IPS-15b (cell line): ENCODE data around the gene KHDRBS2.

Experiments
- H3K27me3 ChIP-seq: one replicate; pipeline ENCODE4 v1.6.1; 2013; ENCODE audit warnings: low read length; ENCODE audit not compliant: control insufficient read depth, insufficient read depth
- H3K36me3 ChIP-seq: one replicate; pipeline ENCODE4 v1.6.1; 2013; ENCODE audit warnings: low read length; ENCODE audit not compliant: control insufficient read depth, insufficient read depth
- H3K4me1 ChIP-seq: one replicate; pipeline ENCODE4 v1.6.1; 2013; ENCODE audit warnings: mild to moderate bottlenecking, low read length; ENCODE audit not compliant: control insufficient read depth, insufficient read depth
- H3K4me3 ChIP-seq: one replicate; pipeline ENCODE4 v1.5.1; 2013; ENCODE audit warnings: low read depth, low read length
- H3K9ac ChIP-seq: one replicate; pipeline ENCODE4 v1.6.1; 2013; ENCODE audit warnings: low read depth, mild to moderate bottlenecking, low read length
- H3K9me3 ChIP-seq: one replicate; pipeline ENCODE4 v1.6.1; 2013; ENCODE audit warnings: mild to moderate bottlenecking, low read length; ENCODE audit not compliant: control insufficient read depth, insufficient read depth

The KHDRBS2 gene

DNA sequence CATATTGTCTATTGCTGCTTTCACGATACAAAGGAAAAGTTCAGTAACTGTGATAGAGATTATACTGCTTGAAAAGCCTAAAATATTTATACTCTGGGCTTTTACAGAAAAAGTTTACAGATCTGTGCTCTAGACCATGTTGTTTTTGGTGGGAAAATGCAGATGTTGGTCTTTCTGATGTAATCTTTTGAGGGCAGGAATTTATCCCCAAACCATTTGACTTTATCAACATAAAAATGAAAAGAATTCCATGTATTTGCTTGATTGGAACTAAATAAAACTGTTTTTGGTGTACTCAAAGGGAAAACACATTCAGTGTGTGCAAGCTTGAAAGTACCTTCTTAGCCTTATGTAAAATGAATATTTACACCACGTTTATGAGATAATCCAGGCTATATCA, 603.5 kb downstream of the KHDRBS2 start:
- Histone ChIP-seq H3K27me3 (no peaks in the 10 kb centered on the region), H3K4me1 (peaks cover 2% of the 10 kb centered on the region), H3K36me3 (no peaks in the 10 kb centered on the region), H3K4me3 (no peak overlapping the region), H3K9me3 (no peaks in the 10 kb centered on the region), H3K9ac (no peak overlapping the region)

DNA sequence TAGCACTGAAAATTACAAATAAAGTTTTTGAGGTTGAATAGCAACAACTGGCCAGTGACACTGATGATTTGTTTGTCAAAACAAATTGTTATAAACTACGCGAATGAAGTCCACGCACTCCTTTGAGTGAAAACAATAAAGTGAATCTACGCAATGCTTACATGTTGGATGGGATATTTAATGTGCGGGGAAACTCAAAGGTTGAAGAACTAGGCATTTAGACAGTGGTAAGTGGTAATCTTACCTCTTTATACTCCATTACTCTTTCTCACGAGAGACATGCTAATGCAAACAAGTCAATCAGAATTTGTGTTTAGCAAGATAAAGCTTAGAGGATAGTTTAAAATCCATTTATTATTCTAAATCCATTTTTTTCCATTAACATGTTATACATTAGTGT, 606.4 kb downstream of the KHDRBS2 start:
- Histone ChIP-seq H3K27me3 (no peaks in the 10 kb centered on the region), H3K36me3 (no peaks in the 10 kb centered on the region), H3K9ac (no peak overlapping the region), H3K4me3 (no peak overlapping the region), H3K4me1 (peaks cover 2% of the 10 kb centered on the region), H3K9me3 (no peaks in the 10 kb centered on the region)

DNA sequence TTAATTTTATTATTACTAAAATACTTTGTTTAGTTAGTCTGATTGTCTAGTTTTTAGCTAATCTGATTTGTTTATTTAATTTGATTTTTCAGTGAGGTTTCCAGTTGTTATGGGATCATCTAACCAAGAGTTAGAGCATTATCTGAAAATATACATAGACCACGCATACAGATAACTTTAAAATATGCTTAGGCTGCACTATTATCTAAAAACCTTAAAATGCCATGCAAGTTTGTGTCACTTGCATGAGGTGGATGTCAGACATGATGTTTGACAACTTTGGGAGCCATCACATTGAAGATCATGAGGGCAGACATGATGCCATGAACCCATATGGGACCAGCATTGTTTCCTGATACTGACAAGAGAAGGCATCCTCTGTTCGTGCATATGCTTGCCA, 610.3 kb downstream of the KHDRBS2 start:
- no peaks in the 10 kb centered on the region for H3K27me3 ChIP-seq
- no peaks in the 10 kb centered on the region for H3K9me3 ChIP-seq
- no peak overlapping the region for H3K4me3 ChIP-seq
- H3K4me1 ChIP-seq = no peaks in the 10 kb centered on the region
- H3K9ac ChIP-seq = no peak overlapping the region
- H3K36me3 ChIP-seq = no peaks in the 10 kb centered on the region

DNA sequence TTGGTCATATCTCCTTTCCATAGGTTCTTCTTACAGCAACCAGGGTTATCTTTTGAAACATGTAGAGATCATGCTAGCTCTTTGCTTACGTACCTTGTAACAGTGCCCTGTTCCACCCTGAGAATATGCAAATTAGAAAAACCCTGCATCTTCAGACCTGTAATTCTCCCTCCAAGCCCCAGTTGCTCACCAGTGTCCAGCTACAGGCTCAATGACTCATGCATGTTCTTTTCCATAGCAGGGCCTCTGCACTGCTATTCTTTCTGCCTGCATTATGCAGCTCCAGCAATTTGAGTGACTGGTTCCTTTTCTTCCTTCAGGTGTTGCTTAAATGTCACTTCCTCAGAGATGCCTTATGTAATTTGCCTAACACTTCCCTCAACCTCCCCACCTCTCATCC, 636.2 kb downstream of the KHDRBS2 start:
- Histone ChIP-seq H3K9ac (no peak overlapping the region), H3K36me3 (no peaks in the 10 kb centered on the region), H3K27me3 (no peaks in the 10 kb centered on the region), H3K4me1 (peaks cover 6% of the 10 kb centered on the region), H3K9me3 (no peaks in the 10 kb centered on the region), H3K4me3 (no peak overlapping the region)

DNA sequence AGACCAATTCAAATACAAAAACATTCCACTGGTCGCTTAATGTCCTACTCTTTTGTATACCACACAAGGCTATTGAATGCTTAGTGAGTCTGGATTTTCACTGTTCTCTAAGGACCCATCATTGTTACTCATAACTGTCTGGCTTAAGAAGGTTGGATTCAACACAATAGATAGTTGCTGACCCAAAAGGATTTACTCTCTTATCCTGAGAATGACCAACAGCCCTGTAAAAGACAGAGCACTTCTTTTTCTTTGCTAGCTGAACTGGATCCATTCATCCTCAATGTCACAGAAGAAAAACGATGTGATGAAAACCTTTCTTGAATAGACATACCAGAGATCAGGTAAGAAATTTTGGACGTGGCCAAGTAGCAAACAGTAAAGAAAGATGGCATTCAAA, 645.6 kb downstream of the KHDRBS2 start:
- Histone ChIP-seq H3K9ac (no peak overlapping the region), H3K27me3 (no peaks in the 10 kb centered on the region), H3K36me3 (no peaks in the 10 kb centered on the region), H3K4me3 (no peak overlapping the region), H3K9me3 (peaks cover 3% of the 10 kb centered on the region), H3K4me1 (no peaks in the 10 kb centered on the region)
